Activated CD4-positive, alpha-beta memory T cell treated with anti-CD3 and anti-CD28 coated beads, Interleukin-2, amount 10 ng/mL, durations not matched to agents 7 days and 5 days (primary cell): Measurements from ENCODE around the gene LMX1B. TPM values are rescaled to one million over a fixed set of nuclear protein-coding genes. Genes with fewer than 3 reads are reported as not detected.

Source experiments
- CTCF ChIA-PET: fragments of 350-600 bp; sonication (Branson Sonifier 250); formaldehyde crosslinking; loops from one replicate; lab custom pipeline; 2021; ENCODE audit warnings: antibody characterized with exemption, inconsistent platforms; lab: Charles Lee
- POLR2A ChIA-PET: fragments of 350-600 bp; sonication (Branson Sonifier 250); formaldehyde crosslinking; loops from one replicate; lab custom pipeline; 2021; ENCODE audit warnings: antibody characterized with exemption; lab: Charles Lee
- DNase-seq: peaks from one replicate; pipeline ENCODE4 v3.0.0-alpha.2; 2020
- H3K27ac Mint-ChIP-seq: one replicate; pipeline ENCODE4 v1.8.0; 2021; ENCODE audit warnings: mild to moderate bottlenecking, mixed read lengths
- H3K27me3 Mint-ChIP-seq: one replicate; pipeline ENCODE4 v1.8.0; 2021; ENCODE audit warnings: mixed read lengths
- H3K36me3 Mint-ChIP-seq: one replicate; pipeline ENCODE4 v1.8.0; 2021; ENCODE audit warnings: low read depth, mixed read lengths
- H3K4me1 Mint-ChIP-seq: one replicate; pipeline ENCODE4 v1.8.0; 2021; ENCODE audit warnings: mixed read lengths
- H3K4me3 Mint-ChIP-seq: one replicate; pipeline ENCODE4 v1.8.0; 2021; ENCODE audit warnings: mild to moderate bottlenecking, mixed read lengths
- H3K9me3 Mint-ChIP-seq: one replicate; pipeline ENCODE4 v1.8.0; 2021; ENCODE audit warnings: mixed read lengths
- total RNA-seq, 2 experiments: library from RNA; stranded (reverse); gene quantifications; one replicate each; pipeline ENCODE4 v1.2.3, GENCODE V29; 2021

LMX1B gene
- total RNA-seq, 2 experiments from 2014 or later = not detected

DNA sequence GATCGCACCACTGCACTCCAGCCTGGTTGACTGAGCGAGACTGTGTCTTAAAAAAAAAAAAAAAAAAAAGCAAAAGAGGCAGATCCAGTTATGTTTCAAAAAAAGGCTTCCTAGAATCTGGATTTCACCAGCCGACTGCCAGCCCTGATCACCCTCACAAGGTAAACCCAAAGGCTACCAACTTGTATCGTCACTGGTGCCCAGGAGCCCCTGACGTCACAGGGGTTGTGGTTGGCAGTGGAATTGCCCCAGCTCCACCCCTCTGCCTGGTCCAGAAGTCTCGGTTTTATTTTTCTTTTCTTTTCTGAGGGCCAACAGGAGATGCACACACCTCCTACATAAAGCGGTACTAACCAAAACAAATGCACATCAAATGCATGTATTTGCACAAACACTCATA, 6.0 kb upstream of the LMX1B start:
- Mint-ChIP-seq H3K4me3 (no peak overlapping the region), H3K27ac (no peak overlapping the region), H3K36me3 (peaks cover 4% of the 10 kb centered on the region), H3K27me3 (peaks cover 55% of the 10 kb centered on the region), H3K9me3 (no peaks in the 10 kb centered on the region), H3K4me1 (peaks cover 12% of the 10 kb centered on the region)
- ChIA-PET POLR2A (no interaction called here), CTCF (interaction anchor here (0.7 to 3.9 kb wide), 2 partner anchors 82 to 174 kb away, joined by 3 to 16 read pairs; no protein-coding TSS in a partner anchor)
- DNase-seq = no peak

DNA sequence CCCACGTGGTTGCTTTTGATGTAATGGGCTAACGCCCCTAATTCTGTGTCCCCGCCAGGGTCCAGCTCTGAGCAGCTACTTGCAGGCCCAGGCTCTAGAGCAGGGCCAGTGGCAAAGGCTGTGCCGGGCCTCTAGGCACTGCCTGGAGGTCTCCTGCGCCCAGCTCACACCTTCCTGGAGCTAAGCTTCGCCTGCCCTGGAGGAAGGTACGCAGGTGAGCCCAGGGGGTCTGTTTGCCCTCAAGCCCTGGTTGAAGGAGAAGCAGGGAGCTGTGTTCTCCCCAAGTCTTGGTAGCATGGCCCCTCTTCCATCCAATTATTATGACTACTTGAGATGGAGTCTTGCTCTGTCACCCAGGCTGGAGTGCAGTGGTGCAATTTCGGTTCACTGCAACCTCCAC, 5.2 kb upstream of the LMX1B start:
- Mint-ChIP-seq H3K36me3 (peaks cover 4% of the 10 kb centered on the region), H3K4me3 (no peak overlapping the region), H3K27ac (no peak overlapping the region), H3K4me1 (peaks cover 15% of the 10 kb centered on the region), H3K27me3 (peaks cover 59% of the 10 kb centered on the region), H3K9me3 (no peaks in the 10 kb centered on the region)
- DNase-seq = no peak
- POLR2A ChIA-PET = no interaction called here
- CTCF ChIA-PET = interaction anchor here (1.4 to 3.9 kb wide), 2 partner anchors 10 to 81 kb away, joined by 4 to 16 read pairs; no protein-coding TSS in a partner anchor

DNA sequence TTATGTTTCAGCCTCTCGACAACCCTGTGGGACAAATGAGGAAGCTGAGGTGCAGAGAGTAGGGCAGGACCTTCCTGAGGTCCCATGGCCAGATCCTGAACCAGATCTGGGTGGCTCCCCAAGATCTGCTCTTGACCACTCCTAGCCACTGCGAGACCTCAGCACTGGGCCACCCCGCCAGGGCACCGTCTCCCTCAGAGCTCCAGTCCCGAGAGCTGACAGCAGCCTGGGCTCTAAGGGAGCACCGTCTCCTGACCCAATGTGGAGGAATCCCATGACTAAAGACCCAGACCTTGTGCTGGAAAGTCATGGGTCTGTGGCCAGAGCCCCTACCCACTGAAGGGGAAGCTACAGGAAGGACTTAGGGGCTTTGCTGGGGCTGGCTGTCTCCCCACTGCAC, 4.5 kb upstream of the LMX1B start:
- H3K27ac Mint-ChIP-seq = no peak overlapping the region
- no peaks in the 10 kb centered on the region for H3K9me3 Mint-ChIP-seq
- CTCF ChIA-PET = interaction anchor here (1.3 to 3.9 kb wide), 3 partner anchors 11 to 80 kb away, joined by 3 to 16 read pairs (median 4); no protein-coding TSS in a partner anchor
- POLR2A ChIA-PET = no interaction called here
- H3K4me1 Mint-ChIP-seq = peaks cover 15% of the 10 kb centered on the region
- H3K36me3 Mint-ChIP-seq = peaks cover 4% of the 10 kb centered on the region
- no peak overlapping the region for H3K4me3 Mint-ChIP-seq
- DNase-seq = no peak
- peaks cover 54% of the 10 kb centered on the region for H3K27me3 Mint-ChIP-seq

DNA sequence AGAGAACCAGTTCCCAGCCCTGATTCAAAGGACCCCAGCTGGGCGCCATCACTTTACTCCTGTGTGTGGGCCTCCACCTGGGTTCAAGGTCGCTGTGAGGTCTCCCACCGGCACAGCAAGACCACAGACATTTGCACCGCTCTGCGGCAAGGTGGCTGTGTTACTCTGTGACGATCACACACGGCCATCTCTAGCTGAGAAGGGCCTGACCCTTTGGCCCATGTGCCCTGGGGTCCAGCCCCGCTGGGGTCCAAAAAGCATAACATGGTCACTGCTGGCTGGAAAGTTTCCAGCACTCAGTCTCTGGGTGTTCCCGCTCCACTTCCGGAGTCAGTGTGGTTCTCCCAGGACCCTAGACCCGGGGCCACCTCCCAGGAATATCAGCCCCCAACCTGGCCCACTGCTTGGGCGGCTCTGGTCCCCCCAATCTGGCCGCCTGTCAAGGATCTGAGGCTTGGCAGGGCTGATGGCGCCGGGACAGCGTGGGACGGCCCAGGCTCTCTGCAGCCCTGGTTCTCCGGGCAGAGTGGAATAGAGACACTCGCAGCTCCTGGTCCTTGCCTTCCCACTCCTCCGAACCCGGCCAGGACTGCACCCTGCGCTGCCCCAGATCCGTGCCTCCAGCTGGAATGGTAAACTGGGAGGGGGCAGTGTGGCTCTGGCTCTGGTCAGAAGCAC, 3.9 kb upstream of the LMX1B start:
- Mint-ChIP-seq H3K27me3 (peaks cover 60% of the 10 kb centered on the region), H3K27ac (no peak overlapping the region), H3K4me1 (peaks cover 21% of the 10 kb centered on the region), H3K9me3 (no peaks in the 10 kb centered on the region), H3K4me3 (no peak overlapping the region), H3K36me3 (peaks cover 7% of the 10 kb centered on the region)
- CTCF ChIA-PET = interaction anchor here (1.3 to 3.9 kb wide), 3 partner anchors 12 to 80 kb away, joined by 3 to 16 read pairs (median 4); no protein-coding TSS in a partner anchor
- no peak for DNase-seq
- POLR2A ChIA-PET = no interaction called here

DNA sequence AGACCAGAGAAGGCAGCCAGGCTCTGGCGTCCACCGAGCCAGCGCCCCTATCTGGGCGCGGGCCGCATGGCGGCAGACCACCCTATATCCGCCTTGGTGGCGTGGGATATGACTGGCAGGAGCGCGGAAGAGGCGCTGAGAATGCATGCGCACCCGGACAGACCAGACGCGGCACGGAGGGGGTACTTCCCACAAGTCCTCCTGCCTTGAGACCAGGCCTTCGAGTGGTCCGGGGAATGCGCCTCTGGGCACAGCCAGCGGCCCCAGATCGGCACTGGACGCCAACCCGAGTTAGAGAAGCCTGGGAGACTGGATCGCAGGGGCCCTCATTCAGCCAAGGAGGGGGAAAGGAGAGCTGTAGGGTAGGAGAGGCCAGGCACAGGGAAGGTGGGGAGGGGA, 2.5 kb upstream of the LMX1B start:
- CTCF ChIA-PET = interaction anchor here (1.1 to 3.9 kb wide), 2 partner anchors 18 to 78 kb away, joined by 4 to 16 read pairs; no protein-coding TSS in a partner anchor
- no peaks in the 10 kb centered on the region for H3K9me3 Mint-ChIP-seq
- no peak overlapping the region for H3K27ac Mint-ChIP-seq
- H3K27me3 Mint-ChIP-seq = peaks cover 68% of the 10 kb centered on the region
- POLR2A ChIA-PET = no interaction called here
- DNase-seq = no peak
- H3K36me3 Mint-ChIP-seq = peaks cover 7% of the 10 kb centered on the region
- H3K4me3 Mint-ChIP-seq = no peak overlapping the region
- H3K4me1 Mint-ChIP-seq = peaks cover 22% of the 10 kb centered on the region

DNA sequence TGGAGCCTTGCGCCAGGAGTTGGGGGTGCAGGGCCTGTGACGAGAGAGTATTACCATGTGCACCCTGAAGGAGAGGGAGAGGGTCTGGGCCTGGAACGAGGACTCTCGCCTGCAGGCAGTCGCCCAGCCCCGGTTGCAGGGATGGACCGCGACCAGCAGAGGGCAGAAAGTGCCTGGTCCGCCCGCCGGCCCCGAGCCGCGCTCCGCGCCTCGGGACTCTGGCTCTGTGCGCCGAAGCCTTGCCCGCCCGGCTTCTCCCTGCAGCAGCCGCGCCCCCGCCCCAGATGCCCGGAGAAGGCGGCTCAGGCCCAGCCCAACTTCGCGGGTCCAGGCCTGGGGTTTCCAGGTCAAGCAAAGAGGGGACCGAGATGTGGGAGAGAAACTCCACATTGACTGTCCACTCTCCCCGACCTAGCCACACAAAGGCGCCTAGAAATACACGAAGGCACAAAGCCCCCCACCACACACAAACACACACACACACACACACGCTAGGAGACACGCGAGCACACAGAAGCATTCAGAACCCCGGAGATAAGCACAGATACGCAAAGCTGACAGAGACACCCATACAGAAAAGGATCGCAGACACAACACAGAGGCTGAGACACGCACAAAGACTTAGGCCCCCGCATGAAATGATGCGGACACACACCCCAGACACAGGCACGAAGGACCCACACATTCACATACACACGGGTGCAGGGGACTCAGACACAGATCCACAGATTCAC, 2.0 kb upstream of the LMX1B start:
- ChIA-PET CTCF (interaction anchor here (1.1 to 3.9 kb wide), 2 partner anchors 18 to 78 kb away, joined by 4 to 16 read pairs; no protein-coding TSS in a partner anchor), POLR2A (interaction anchor here (1.1 kb wide), 1 partner anchor 78 kb away, joined by 3 read pairs; no protein-coding TSS in a partner anchor)
- peaks cover 7% of the 10 kb centered on the region for H3K36me3 Mint-ChIP-seq
- no peaks in the 10 kb centered on the region for H3K9me3 Mint-ChIP-seq
- DNase-seq = peak; percentile 73
- H3K4me3 Mint-ChIP-seq = peak overlapping the region; percentile 3
- H3K27ac Mint-ChIP-seq = peak overlapping the region; percentile 3
- peaks cover 73% of the 10 kb centered on the region for H3K27me3 Mint-ChIP-seq
- H3K4me1 Mint-ChIP-seq = peaks cover 22% of the 10 kb centered on the region

DNA sequence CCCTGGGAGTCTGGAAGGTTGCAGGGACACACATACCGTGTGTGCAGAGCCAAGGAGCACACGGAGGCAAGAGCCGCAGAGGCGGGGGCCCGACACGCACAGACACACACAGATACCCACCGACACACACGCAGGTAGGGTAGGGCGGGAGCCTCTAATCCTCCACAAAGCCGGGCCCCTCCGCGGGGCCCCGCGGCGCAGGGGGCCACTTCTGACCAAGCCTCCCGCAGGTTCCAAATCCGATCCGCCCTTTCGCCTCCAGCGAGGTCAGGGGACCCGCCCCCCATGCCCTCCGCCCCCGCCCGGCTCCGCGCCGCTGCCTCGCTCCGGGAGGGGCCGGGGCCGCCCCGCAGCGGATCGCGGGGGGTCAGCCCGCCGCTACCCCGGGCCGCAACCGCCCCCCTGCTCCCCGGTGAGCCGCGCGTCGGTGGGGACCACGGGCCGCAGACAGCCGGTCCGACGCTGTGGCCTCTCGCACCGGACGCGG, 1.4 kb upstream of the LMX1B start:
- H3K4me3 Mint-ChIP-seq = peak overlapping the region; percentile 3
- no peak for DNase-seq
- H3K27ac Mint-ChIP-seq = peak overlapping the region; percentile 3
- CTCF ChIA-PET = interaction anchor here (1.3 kb wide), 1 partner anchor 78 kb away, joined by 3 read pairs; no protein-coding TSS in a partner anchor
- H3K27me3 Mint-ChIP-seq = peaks cover 73% of the 10 kb centered on the region
- POLR2A ChIA-PET = interaction anchor here (1.1 kb wide), 1 partner anchor 78 kb away, joined by 3 read pairs; no protein-coding TSS in a partner anchor
- no peaks in the 10 kb centered on the region for H3K9me3 Mint-ChIP-seq
- H3K4me1 Mint-ChIP-seq = peaks cover 20% of the 10 kb centered on the region
- H3K36me3 Mint-ChIP-seq = peaks cover 7% of the 10 kb centered on the region

DNA sequence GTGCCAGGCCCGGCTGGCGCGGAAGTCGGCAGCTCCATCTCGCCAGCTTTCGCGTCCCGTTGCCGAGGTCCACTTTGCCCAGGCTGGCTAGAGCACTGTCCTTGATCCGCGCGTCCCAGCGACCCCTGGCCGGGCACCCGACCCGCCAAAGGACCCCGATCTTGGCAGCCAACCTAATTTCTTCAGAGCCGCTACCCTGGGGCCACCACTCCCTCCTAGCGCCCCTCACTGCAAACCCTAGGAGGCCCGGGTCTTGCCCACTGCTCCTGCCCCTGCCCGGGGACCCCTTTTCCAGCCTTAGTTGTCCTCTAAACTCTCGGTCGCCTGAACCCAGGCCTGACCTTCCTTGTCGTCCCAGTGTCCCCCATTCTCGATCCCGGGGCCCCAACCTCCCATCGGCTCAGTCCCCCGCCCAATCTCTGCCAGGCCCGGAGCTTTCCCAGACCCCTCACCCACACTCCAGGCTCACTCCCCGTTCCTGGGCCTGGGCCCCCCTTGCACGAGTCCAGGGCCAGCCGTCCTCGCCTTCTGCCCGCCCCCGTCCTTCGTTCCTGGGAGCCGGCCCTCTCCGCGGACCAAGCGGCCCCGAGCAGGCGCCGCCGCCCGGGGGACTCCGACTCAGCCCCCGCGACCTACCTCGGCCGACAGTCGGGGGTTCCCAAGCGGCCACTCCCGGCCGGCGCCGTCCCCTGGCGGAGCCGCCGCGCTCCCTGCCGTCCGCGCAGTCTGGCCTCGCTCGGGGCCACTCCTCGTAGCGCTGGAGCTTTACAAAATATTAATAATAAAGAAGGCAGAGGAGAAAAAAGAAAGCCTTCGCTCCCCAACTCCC, 701 bp upstream of the LMX1B start:
- ChIA-PET POLR2A (interaction anchor here (1.1 kb wide), 1 partner anchor 77 kb away, joined by 3 read pairs; no protein-coding TSS in a partner anchor), CTCF (interaction anchor here (1.3 kb wide), 1 partner anchor 78 kb away, joined by 3 read pairs; no protein-coding TSS in a partner anchor)
- peaks cover 7% of the 10 kb centered on the region for H3K36me3 Mint-ChIP-seq
- DNase-seq = no peak
- H3K27me3 Mint-ChIP-seq = peaks cover 73% of the 10 kb centered on the region
- no peaks in the 10 kb centered on the region for H3K9me3 Mint-ChIP-seq
- peak overlapping the region; percentile 24 for H3K4me3 Mint-ChIP-seq
- H3K27ac Mint-ChIP-seq = peak overlapping the region; percentile 10
- peaks cover 20% of the 10 kb centered on the region for H3K4me1 Mint-ChIP-seq

DNA sequence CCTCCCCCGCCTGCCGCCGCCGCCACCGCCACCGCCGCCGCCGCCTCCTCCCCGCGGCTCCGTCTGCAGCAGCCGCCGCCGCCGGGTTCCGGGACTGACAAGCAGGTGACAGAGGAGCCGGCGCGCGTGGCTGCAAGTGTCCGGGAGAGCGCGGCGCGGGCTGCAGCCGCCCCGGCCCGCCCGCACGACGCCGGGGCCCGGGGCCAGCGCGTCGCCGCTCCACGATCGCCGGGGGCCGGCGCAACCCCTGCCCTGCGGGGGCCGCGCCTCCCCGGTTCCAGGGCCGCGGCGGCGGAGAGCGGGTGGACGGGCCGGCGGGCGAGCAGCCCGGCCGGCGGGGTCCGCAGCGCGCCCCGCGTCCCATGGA, 343 bp downstream of the LMX1B start:
- Mint-ChIP-seq H3K4me3 (no peak overlapping the region), H3K4me1 (peaks cover 23% of the 10 kb centered on the region), H3K27me3 (peaks cover 71% of the 10 kb centered on the region), H3K9me3 (no peaks in the 10 kb centered on the region), H3K27ac (no peak overlapping the region), H3K36me3 (peaks cover 7% of the 10 kb centered on the region)
- DNase-seq = no peak
- ChIA-PET CTCF (interaction anchor here (0.6 kb wide), 1 partner anchor 1075 kb away, joined by 3 read pairs; no protein-coding TSS in a partner anchor), POLR2A (no interaction called here)

DNA sequence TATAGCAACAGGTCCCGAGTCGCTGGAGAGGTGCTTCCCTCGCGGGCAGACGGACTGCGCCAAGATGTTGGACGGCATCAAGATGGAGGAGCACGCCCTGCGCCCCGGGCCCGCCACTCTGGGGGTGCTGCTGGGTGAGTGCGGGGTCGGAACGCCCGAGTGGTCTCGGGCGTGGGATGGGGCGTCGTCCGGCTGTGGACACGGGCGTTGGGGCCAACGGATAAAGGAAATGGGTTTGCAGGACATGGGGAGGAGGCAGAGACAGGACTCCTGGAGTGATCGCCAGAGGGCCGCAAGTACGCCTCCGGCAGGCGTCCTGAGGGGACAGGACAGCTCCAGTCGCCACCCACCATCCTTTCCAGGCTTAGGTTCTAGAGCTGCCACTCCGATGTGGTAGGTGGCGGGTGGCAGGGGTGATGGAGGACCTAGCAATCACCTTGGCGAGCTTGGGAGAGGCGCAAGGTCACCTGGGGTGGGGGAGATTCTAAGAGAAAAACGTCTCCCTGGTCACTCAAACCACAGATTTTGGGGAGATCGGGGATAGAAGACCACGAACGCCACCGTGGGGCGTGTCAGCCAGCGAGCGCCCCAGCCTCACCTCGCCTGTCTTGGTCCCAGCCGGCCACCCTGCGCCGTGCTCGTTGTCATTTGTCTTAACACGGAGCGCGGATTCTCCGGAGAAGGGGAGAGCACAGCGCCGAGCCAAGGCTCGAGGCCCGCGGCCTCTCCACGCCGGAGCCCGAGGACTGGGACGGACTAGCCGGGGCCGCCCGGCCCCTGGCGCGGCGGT, 922 bp downstream of the LMX1B start:
- peak overlapping the region; percentile 44 for H3K27ac Mint-ChIP-seq
- H3K27me3 Mint-ChIP-seq = peaks cover 72% of the 10 kb centered on the region
- POLR2A ChIA-PET = no interaction called here
- peaks cover 23% of the 10 kb centered on the region for H3K4me1 Mint-ChIP-seq
- H3K36me3 Mint-ChIP-seq = peaks cover 7% of the 10 kb centered on the region
- CTCF ChIA-PET = interaction anchor here (0.6 kb wide), 1 partner anchor 1087 kb away, joined by 3 read pairs; no protein-coding TSS in a partner anchor
- peak overlapping the region; percentile 58 for H3K4me3 Mint-ChIP-seq
- H3K9me3 Mint-ChIP-seq = no peaks in the 10 kb centered on the region
- no peak for DNase-seq

DNA sequence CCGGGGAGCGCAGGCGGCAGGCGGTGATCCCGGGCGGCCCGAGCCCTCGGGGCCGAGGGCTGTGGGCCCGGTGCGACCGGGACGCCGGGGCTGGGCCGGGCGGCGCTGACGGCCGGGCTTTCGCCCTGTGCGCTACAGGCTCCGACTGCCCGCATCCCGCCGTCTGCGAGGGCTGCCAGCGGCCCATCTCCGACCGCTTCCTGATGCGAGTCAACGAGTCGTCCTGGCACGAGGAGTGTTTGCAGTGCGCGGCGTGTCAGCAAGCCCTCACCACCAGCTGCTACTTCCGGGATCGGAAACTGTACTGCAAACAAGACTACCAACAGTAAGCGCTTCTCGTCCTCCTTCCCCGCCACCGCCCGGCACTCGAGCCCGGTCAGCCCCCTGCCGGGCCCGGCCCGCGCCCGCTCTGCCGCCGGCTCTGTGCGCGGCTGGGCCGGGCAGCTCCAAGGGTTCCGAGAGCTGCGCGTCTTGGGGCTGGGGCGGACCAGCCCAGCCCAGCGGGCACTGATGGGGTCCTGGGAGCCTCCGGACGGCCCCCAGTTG, 1.6 kb downstream of the LMX1B start:
- CTCF ChIA-PET = interaction anchor here (0.6 to 1.9 kb wide), 2 partner anchors 75 to 1087 kb away, joined by 3 to 6 read pairs; no protein-coding TSS in a partner anchor

More for the DNA sequence above, 1.6 kb downstream of the LMX1B start:
- Mint-ChIP-seq H3K9me3 (no peaks in the 10 kb centered on the region), H3K27me3 (peaks cover 74% of the 10 kb centered on the region), H3K27ac (no peak overlapping the region), H3K4me1 (peaks cover 23% of the 10 kb centered on the region), H3K4me3 (no peak overlapping the region), H3K36me3 (peaks cover 7% of the 10 kb centered on the region)
- DNase-seq = peak; percentile 60
- POLR2A ChIA-PET = interaction anchor here (0.6 kb wide), 1 partner anchor 173 kb away, joined by 3 read pairs; no protein-coding TSS in a partner anchor
